Right ventricle myocardium inferior (tissue), 1 donor: Measurements from ENCODE around the gene NUDT5. TPM values are rescaled to one million over a fixed set of nuclear protein-coding genes. Genes with fewer than 3 reads are reported as not detected.

ENCODE experiments used
- microRNA-seq: library from miRNA; unstranded; fragments of <30 nt; microRNA quantifications from one replicate; pipeline ENCODE4 v1.2.0, GENCODE V29; 2020
- total RNA-seq: library from RNA; stranded (reverse); fragmentation: NEBNext Ultra II Directional; extraction: Animal tissue kit (Norgen Biotek cat#: 25700); gene quantifications from one replicate; pipeline ENCODE4 v1.2.1, GENCODE V29; 2021
- donor health status: DM: no; HTN: yes; CAD: no; lungs with severe emphysema.

Gene NUDT5
- total RNA-seq, 1 donor from 2014 or later, result 10.1 TPM

Small RNA genes within 50 kb of the gene (microRNA-seq; reads per million reads assigned to microRNA genes)
- not detected for gene MIR548AK

Other genes starting within 250 kb of the NUDT5 start
- 20.7 TPM for gene UPF2, start 153.1 kb downstream of the NUDT5 start, total RNA-seq
- 22.9 TPM for gene DHTKD1, start 126.9 kb downstream of the NUDT5 start, total RNA-seq
- gene SEC61A2, start 66.2 kb downstream of the NUDT5 start, total RNA-seq, result 10.2 TPM
- 48.6 TPM for gene CDC123, start 297 bp upstream of the NUDT5 start, total RNA-seq
- gene CAMK1D, start 153.7 kb upstream of the NUDT5 start, total RNA-seq, result 5.2 TPM